ENCODE data around the gene JUNB.

JUNB gene

DNA sequence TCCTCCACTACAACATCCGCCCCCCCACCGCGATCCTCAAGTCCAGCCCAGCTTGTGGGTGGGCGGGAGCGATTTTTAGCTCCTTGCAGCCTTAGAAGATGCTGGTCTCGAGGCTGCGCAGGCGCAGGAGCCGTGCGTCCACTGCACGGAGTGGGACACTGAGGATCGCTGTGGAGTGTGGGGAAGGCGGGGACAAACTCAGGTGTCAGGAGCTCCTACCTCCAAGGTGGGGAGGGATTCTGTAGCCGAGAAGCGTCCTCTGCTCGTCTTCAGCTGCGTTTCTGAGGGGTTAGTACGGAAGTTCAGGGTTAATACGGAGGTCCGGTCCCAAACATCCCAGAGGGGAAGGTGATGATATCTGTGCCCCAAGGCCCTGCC lies 43.3 kb downstream of the JUNB start, which contains the start of gene RTBDN:
Gene RTBDN, minus strand, starts transcription at position 14 of the 378 bp plus-strand sequence. CDS start 4,600 bp downstream, outside the sequence.
- no peak for ATAC-seq (ENCODE audit: low read depth)
- Histone ChIP-seq H3K27me3 (ENCODE audit: insufficient read depth, poor library complexity, severe bottlenecking) (peaks cover 64% of the 10 kb centered on the region), H3K4me3 (ENCODE audit: severe bottlenecking) (peak within 1 kb of the TSS; percentile 47), H3K36me3 (ENCODE audit: low read depth) (no peaks in the 10 kb centered on the region), H3K4me1 (ENCODE audit: insufficient read depth, poor library complexity, severe bottlenecking) (peaks cover 10% of the 10 kb centered on the region), H3K27ac (ENCODE audit: poor library complexity, severe bottlenecking) (no peak within 1 kb of the TSS), H3K9me3 (ENCODE audit: severe bottlenecking) (no peaks in the 10 kb centered on the region)
- TF ChIP-seq, protein P1, sequence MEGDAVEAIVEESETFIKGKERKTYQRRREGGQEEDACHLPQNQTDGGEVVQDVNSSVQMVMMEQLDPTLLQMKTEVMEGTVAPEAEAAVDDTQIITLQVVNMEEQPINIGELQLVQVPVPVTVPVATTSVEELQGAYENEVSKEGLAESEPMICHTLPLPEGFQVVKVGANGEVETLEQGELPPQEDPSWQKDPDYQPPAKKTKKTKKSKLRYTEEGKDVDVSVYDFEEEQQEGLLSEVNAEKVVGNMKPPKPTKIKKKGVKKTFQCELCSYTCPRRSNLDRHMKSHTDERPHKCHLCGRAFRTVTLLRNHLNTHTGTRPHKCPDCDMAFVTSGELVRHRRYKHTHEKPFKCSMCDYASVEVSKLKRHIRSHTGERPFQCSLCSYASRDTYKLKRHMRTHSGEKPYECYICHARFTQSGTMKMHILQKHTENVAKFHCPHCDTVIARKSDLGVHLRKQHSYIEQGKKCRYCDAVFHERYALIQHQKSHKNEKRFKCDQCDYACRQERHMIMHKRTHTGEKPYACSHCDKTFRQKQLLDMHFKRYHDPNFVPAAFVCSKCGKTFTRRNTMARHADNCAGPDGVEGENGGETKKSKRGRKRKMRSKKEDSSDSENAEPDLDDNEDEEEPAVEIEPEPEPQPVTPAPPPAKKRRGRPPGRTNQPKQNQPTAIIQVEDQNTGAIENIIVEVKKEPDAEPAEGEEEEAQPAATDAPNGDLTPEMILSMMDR (IDR thresholded peaks at IDR 0.05; ENCODE audit: poor library complexity, severe bottlenecking), result no peak
- DNase-seq (ENCODE audit: low spot score), result no peak

DNA sequence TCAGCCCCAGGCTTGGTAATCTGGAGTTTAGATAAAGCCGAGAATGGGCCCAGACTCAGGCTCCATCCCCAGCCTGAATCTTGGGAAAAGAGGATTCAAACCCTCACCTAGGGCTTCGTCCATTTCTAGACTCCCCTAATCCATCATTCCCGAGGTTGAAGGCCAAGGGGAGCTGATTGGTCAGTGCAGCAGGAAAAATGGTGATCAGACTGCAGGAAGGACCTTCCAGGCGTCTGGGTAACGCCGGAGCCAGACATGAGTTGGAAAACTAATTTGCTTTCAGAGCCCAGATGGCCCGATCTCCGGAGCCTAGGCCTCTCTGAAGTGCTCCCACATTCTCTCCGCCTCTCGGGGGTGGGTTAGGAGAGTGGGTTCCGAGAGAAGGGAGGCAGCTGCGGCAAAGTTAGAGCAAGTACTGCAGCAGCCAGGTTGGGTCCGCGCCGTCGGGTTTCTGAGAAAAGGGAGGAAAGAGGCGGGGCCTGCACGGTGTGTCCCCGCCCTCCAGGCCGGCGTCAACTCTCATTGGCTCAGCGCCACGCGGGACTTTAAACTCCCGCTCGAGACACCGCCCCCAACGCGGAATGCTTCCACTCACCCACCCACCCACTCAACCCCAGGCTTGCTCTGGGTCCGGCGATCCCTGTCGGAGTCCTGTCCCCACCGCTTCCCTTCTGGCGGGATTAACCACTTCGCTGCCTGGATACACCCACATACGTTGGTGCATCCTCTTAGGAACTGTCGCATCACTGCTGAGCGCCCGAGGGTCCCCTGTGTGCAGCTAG lies 43.9 kb downstream of the JUNB start:
- no peak overlapping the region for H3K27ac ChIP-seq (ENCODE audit: poor library complexity, severe bottlenecking)
- ATAC-seq (ENCODE audit: low read depth) (no peak), DNase-seq (ENCODE audit: low spot score) (no peak)
- TF ChIP-seq, protein P1 (IDR thresholded peaks at IDR 0.05; ENCODE audit: poor library complexity, severe bottlenecking), result no peak
- no peaks in the 10 kb centered on the region for H3K9me3 ChIP-seq (ENCODE audit: severe bottlenecking)
- H3K36me3 ChIP-seq (ENCODE audit: low read depth), result no peaks in the 10 kb centered on the region
- peaks cover 71% of the 10 kb centered on the region for H3K27me3 ChIP-seq (ENCODE audit: insufficient read depth, poor library complexity, severe bottlenecking)
- H3K4me3 ChIP-seq (ENCODE audit: severe bottlenecking), result no peak overlapping the region
- H3K4me1 ChIP-seq (ENCODE audit: insufficient read depth, poor library complexity, severe bottlenecking), result peaks cover 10% of the 10 kb centered on the region

DNA sequence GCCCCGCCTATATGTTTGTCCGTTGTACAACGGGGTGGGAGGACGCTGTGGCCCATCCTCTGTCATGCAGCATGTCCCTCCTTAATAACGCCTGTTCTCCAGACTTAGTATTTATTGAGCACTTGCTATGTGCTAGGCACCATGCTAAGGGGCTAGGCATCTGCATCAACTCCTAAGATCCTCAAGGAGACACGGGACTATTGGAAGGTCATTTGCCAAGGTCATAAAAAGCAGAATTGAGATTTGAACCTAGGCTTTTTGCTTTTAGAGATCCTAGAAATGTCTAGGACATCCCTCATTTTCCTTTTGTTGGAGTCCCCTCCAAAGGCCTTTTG lies 45.2 kb downstream of the JUNB start:
- DNase-seq (ENCODE audit: low spot score), result no peak
- ATAC-seq (ENCODE audit: low read depth), result no peak
- H3K27me3 ChIP-seq (ENCODE audit: insufficient read depth, poor library complexity, severe bottlenecking), result peaks cover 73% of the 10 kb centered on the region
- H3K9me3 ChIP-seq (ENCODE audit: severe bottlenecking), result no peaks in the 10 kb centered on the region
- no peak overlapping the region for H3K27ac ChIP-seq (ENCODE audit: poor library complexity, severe bottlenecking)
- TF ChIP-seq, protein P1 (IDR thresholded peaks at IDR 0.05; ENCODE audit: poor library complexity, severe bottlenecking), result no peak
- no peaks in the 10 kb centered on the region for H3K36me3 ChIP-seq (ENCODE audit: low read depth)
- no peak overlapping the region for H3K4me3 ChIP-seq (ENCODE audit: severe bottlenecking)
- peaks cover 10% of the 10 kb centered on the region for H3K4me1 ChIP-seq (ENCODE audit: insufficient read depth, poor library complexity, severe bottlenecking)

DNA sequence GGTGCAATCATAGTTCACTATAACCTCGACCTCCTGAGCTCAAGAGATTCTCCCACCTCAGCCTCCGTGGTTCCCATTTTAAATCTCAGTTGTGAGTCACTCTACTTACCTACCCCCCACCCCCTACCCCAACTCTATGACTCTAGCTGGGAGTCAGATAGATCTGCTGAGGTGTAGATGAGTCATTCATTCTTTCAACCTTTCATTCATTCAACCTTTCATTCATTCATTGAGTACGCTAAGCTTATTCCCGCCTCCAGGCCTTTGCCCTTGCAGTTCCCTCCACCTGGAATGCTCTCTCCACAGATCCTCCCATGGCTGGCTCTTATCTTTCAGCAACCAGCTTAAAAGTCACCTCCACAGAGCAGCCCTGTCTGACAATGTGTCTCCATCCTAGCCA lies 45.9 kb downstream of the JUNB start:
- no peak overlapping the region for H3K27ac ChIP-seq (ENCODE audit: poor library complexity, severe bottlenecking)
- TF ChIP-seq, protein P1 (IDR thresholded peaks at IDR 0.05; ENCODE audit: poor library complexity, severe bottlenecking), result no peak
- peaks cover 10% of the 10 kb centered on the region for H3K4me1 ChIP-seq (ENCODE audit: insufficient read depth, poor library complexity, severe bottlenecking)
- no peak for ATAC-seq (ENCODE audit: low read depth)
- no peaks in the 10 kb centered on the region for H3K36me3 ChIP-seq (ENCODE audit: low read depth)
- peaks cover 73% of the 10 kb centered on the region for H3K27me3 ChIP-seq (ENCODE audit: insufficient read depth, poor library complexity, severe bottlenecking)
- no peaks in the 10 kb centered on the region for H3K9me3 ChIP-seq (ENCODE audit: severe bottlenecking)
- H3K4me3 ChIP-seq (ENCODE audit: severe bottlenecking), result no peak overlapping the region
- no peak for DNase-seq (ENCODE audit: low spot score)
